MM.1S (cell line): ENCODE results near the gene GPATCH8.
"Not testable (repeated sequence)": the region's sequence is repeated elsewhere in the genome, so short reads cannot be mapped to it uniquely, and the experiment has no call there.

ENCODE experiments used
- CTCF ChIP-seq: fragments of 300-600 bp; sonication (generic); IDR thresholded peaks from 2 replicates; pipeline ENCODE4 v1.5.1; 2016; ENCODE audit warnings: antibody characterized with exemption, low read length, mixed read lengths
- EZH2 ChIP-seq: fragments of 300-600 bp; sonication (generic); optimal IDR thresholded peaks from 2 replicates; pipeline ENCODE3; 2017; ENCODE audit warnings: low read depth, mild to moderate bottlenecking, antibody characterized with exemption, low read length, mixed read lengths

- not testable (repeated sequence) for TF ChIP-seq CTCF, EZH2
Observed at GRCh38 chr17:44537922-44538321, 34.7 kb upstream of the GPATCH8 start.
